Measurements from ENCODE around the gene ZFR2. TPM values are rescaled to one million over a fixed set of nuclear protein-coding genes. Genes with fewer than 3 reads are reported as not detected.

Gene ZFR2
- total RNA-seq, 1 donor from 2014 or later = not detected

DNA sequence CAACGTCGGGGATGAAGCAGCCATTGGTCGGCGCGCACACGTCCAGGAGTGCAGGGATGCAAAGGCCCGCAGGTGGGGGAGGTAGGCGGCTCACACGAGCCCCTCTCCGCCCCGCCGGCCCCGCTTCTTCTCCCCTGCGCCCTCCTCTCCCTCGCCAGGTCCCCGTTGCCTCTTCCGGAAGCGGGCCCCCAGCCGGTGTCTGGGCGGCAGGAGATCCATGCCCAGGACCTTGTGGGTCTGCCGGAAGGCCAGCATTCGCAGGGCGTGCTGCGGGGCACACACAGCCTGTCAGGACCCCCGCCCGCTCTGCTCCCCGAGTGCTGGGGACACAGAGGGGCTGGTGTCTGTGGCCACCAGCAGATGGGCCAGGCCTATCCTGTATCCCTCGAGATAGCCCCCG lies 63.0 kb downstream of the ZFR2 start:
- H3K4me3 Mint-ChIP-seq (ENCODE audit: unreplicated experiment) = no peak overlapping the region
- H3K4me1 Mint-ChIP-seq (ENCODE audit: unreplicated experiment) = peaks cover 4% of the 10 kb centered on the region
- H3K9me3 Mint-ChIP-seq (ENCODE audit: unreplicated experiment) = no peaks in the 10 kb centered on the region
- DNase-seq (ENCODE audit: extremely low spot score, unreplicated experiment) = no peak
- TF ChIP-seq, protein P1, sequence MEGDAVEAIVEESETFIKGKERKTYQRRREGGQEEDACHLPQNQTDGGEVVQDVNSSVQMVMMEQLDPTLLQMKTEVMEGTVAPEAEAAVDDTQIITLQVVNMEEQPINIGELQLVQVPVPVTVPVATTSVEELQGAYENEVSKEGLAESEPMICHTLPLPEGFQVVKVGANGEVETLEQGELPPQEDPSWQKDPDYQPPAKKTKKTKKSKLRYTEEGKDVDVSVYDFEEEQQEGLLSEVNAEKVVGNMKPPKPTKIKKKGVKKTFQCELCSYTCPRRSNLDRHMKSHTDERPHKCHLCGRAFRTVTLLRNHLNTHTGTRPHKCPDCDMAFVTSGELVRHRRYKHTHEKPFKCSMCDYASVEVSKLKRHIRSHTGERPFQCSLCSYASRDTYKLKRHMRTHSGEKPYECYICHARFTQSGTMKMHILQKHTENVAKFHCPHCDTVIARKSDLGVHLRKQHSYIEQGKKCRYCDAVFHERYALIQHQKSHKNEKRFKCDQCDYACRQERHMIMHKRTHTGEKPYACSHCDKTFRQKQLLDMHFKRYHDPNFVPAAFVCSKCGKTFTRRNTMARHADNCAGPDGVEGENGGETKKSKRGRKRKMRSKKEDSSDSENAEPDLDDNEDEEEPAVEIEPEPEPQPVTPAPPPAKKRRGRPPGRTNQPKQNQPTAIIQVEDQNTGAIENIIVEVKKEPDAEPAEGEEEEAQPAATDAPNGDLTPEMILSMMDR (IDR thresholded peaks at IDR 0.05) = no peak
- H3K27ac Mint-ChIP-seq (ENCODE audit: unreplicated experiment) = no peak overlapping the region
- H3K36me3 Mint-ChIP-seq (ENCODE audit: unreplicated experiment) = no peaks in the 10 kb centered on the region
- H3K27me3 Mint-ChIP-seq (ENCODE audit: unreplicated experiment) = peaks cover 18% of the 10 kb centered on the region

DNA sequence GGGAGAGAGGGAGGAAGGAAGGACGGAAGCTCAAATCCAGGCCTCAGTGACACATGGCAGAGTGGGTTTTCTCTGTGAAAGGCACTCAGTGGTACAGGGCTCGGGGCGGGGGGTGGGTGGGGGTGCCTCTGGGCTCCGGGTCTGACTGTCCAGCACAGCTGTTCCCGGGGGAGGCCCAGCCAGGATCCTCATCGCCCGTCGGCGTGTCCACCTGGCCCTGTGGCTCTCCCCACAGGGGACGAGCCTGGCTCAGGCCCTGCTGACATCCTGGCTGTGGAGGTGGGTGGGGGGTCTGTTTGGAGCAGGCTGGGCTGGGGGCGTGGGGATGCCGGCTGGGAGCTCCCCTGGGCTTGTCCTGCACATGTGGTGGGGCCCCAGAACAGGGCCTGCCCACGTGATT lies 64.4 kb downstream of the ZFR2 start:
- TF ChIP-seq, protein P1 (IDR thresholded peaks at IDR 0.05) = no peak
- no peaks in the 10 kb centered on the region for H3K36me3 Mint-ChIP-seq (ENCODE audit: unreplicated experiment)
- H3K27ac Mint-ChIP-seq (ENCODE audit: unreplicated experiment) = no peak overlapping the region
- no peak overlapping the region for H3K4me3 Mint-ChIP-seq (ENCODE audit: unreplicated experiment)
- no peaks in the 10 kb centered on the region for H3K9me3 Mint-ChIP-seq (ENCODE audit: unreplicated experiment)
- H3K4me1 Mint-ChIP-seq (ENCODE audit: unreplicated experiment) = peaks cover 4% of the 10 kb centered on the region
- peaks cover 22% of the 10 kb centered on the region for H3K27me3 Mint-ChIP-seq (ENCODE audit: unreplicated experiment)
- no peak for DNase-seq (ENCODE audit: extremely low spot score, unreplicated experiment)

DNA sequence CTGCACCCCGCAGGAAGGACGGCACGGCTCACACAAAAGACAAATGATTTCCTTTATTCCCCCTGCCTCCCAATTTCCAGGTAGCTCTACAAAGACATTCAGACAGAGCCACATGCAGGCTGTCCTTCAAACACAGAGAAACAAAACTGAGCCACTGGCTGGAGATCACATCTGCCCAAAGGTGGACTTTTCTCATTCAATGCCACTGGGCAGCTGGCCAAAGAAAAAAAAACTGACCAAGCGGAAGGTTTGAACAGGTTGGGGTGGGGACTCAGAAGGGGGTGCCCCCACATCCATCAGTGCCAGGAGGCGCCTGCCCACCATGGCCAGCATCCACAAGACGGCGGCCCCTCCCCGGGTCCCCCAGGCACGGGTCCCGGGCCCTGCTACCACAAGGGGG lies 64.9 kb downstream of the ZFR2 start:
- H3K27ac Mint-ChIP-seq (ENCODE audit: unreplicated experiment) = no peak overlapping the region
- H3K9me3 Mint-ChIP-seq (ENCODE audit: unreplicated experiment) = no peaks in the 10 kb centered on the region
- H3K36me3 Mint-ChIP-seq (ENCODE audit: unreplicated experiment) = no peaks in the 10 kb centered on the region
- peaks cover 27% of the 10 kb centered on the region for H3K27me3 Mint-ChIP-seq (ENCODE audit: unreplicated experiment)
- TF ChIP-seq, protein P1 (IDR thresholded peaks at IDR 0.05) = no peak
- no peak for DNase-seq (ENCODE audit: extremely low spot score, unreplicated experiment)
- H3K4me1 Mint-ChIP-seq (ENCODE audit: unreplicated experiment) = peaks cover 4% of the 10 kb centered on the region
- H3K4me3 Mint-ChIP-seq (ENCODE audit: unreplicated experiment) = no peak overlapping the region

DNA sequence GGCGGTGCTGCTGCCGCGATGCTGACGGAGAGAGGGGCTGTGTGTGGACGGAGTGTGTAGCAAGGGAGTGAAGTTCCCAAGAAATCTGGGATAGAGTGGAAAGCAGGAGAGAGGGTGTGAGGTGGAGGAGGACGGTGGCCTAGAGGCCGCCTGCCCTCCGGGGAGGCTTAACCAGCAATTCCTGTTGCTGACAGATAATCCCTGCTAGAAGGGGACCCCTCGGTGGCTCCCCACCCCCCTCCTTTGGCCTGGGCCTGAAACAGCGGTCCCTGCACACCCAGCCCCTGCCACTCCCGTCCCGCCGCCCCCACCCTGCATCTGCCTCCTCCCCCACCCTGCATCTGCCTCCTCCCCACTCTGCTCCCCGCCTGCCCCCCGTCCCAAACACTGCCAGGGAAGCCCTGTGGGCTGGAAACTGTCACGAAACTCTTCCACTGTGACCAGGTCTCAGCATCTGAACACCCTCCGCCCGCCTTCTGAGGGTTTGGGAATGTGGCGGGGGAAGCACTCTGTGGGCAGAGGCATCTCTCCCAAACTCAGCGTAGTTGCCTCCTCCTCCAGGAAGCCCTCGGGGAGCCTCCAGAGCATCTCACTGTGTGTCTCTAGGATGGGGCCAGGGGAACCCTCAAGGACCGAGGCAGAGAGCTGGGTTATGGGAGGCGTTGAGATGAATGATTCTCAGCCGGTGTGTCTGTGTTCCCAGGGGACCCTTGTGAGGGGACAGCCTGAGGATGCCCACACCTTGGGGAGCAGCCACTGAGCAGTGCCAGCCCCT lies 65.5 kb downstream of the ZFR2 start:
- H3K4me3 Mint-ChIP-seq (ENCODE audit: unreplicated experiment) = no peak overlapping the region
- H3K27ac Mint-ChIP-seq (ENCODE audit: unreplicated experiment) = no peak overlapping the region

GRCh38 chr19:3801412-3802096 lies 67.3 kb downstream of the ZFR2 start:
- H3K4me3 Mint-ChIP-seq (ENCODE audit: unreplicated experiment) = no peak overlapping the region
- TF ChIP-seq, protein P1 (IDR thresholded peaks at IDR 0.05) = peak; percentile 24
- no peak for DNase-seq (ENCODE audit: extremely low spot score, unreplicated experiment)
- H3K4me1 Mint-ChIP-seq (ENCODE audit: unreplicated experiment) = peaks cover 4% of the 10 kb centered on the region
- H3K36me3 Mint-ChIP-seq (ENCODE audit: unreplicated experiment) = no peaks in the 10 kb centered on the region
- peaks cover 30% of the 10 kb centered on the region for H3K27me3 Mint-ChIP-seq (ENCODE audit: unreplicated experiment)
- H3K9me3 Mint-ChIP-seq (ENCODE audit: unreplicated experiment) = peaks cover 5% of the 10 kb centered on the region
- H3K27ac Mint-ChIP-seq (ENCODE audit: unreplicated experiment) = no peak overlapping the region

More for the DNA sequence above, 65.5 kb downstream of the ZFR2 start:
- no peak for DNase-seq (ENCODE audit: extremely low spot score, unreplicated experiment)
- Mint-ChIP-seq H3K36me3 (ENCODE audit: unreplicated experiment) (no peaks in the 10 kb centered on the region), H3K4me1 (ENCODE audit: unreplicated experiment) (peaks cover 4% of the 10 kb centered on the region), H3K9me3 (ENCODE audit: unreplicated experiment) (no peaks in the 10 kb centered on the region), H3K27me3 (ENCODE audit: unreplicated experiment) (peaks cover 28% of the 10 kb centered on the region)
- TF ChIP-seq, protein P1 (IDR thresholded peaks at IDR 0.05) = no peak

Measured in osteocyte (in vitro differentiated cells).